Naive B cell (primary cell): ENCODE data around the gene TMEM202. TPM values are rescaled to one million over a fixed set of nuclear protein-coding genes. Genes with fewer than 3 reads are reported as not detected.

Experiments used
- ATAC-seq, 2 donors: fragments of 150-1000 bp; cut with Tn5 transposase; 2 replicates each; pipeline ENCODE4 v1.10.0; 2021; ENCODE audit warnings: low read depth in 2 of 2, mild to moderate bottlenecking in 2 of 2, moderate library complexity in 2 of 2
- DNase-seq: peaks from one replicate; pipeline ENCODE4 v3.0.0; 2022
- H3K27ac Mint-ChIP-seq, 6 donors: one replicate each; pipeline ENCODE4 v1.8.0; 2020 to 2022; ENCODE audit warnings: mild to moderate bottlenecking in 6 of 6, mixed read lengths in 6 of 6, moderate library complexity in 5 of 6, inconsistent platforms in 2 of 6
- H3K27me3 Mint-ChIP-seq, 3 donors: one replicate each; pipeline ENCODE4 v1.8.0; 2021 to 2022; ENCODE audit warnings: mixed read lengths in 3 of 3, mild to moderate bottlenecking in 1 of 3
- H3K36me3 Mint-ChIP-seq, 2 donors: one replicate each; pipeline ENCODE4 v1.8.0; 2020 to 2022; ENCODE audit warnings: mixed read lengths in 2 of 2, inconsistent platforms in 1 of 2, mild to moderate bottlenecking in 1 of 2
- H3K4me1 Mint-ChIP-seq, 3 donors: one replicate each; pipeline ENCODE4 v1.8.0; 2020 to 2022; ENCODE audit warnings: mixed read lengths in 3 of 3, inconsistent platforms in 1 of 3, mild to moderate bottlenecking in 1 of 3, moderate library complexity in 1 of 3
- H3K4me3 Mint-ChIP-seq, 8 donors: one replicate each; pipeline ENCODE4 v1.8.0; 2020 to 2022; ENCODE audit warnings: mild to moderate bottlenecking in 8 of 8, mixed read lengths in 8 of 8, moderate library complexity in 8 of 8, inconsistent platforms in 2 of 8
- H3K9me3 Mint-ChIP-seq, 7 donors: one replicate each; pipeline ENCODE4 v1.8.0; 2020 to 2022; ENCODE audit warnings: mixed read lengths in 7 of 7, mild to moderate bottlenecking in 5 of 7, inconsistent platforms in 2 of 7, moderate library complexity in 1 of 7
- polyA plus RNA-seq, 6 donors: library from polyadenylated mRNA; unstranded; fragments of 300-500 nt; fragmentation: Illumina TruSeq; gene quantifications; one replicate each; pipeline ENCODE4 v1.2.3, GENCODE V29; 2021; ENCODE audit warnings: low read depth in 6 of 6

TMEM202 gene
- not detected for polyA plus RNA-seq

- Mint-ChIP-seq H3K27ac (peak within 1 kb of the TSS in 2 of 6 donors; percentile 43 to 46), H3K36me3 (no peaks in the 10 kb centered on the region), H3K4me3 (no peak within 1 kb of the TSS), H3K27me3 (peaks cover 22 to 36% (median 24%) of the 10 kb centered on the region in 3 donors), H3K4me1 (no peaks in the 10 kb centered on the region), H3K9me3 (peaks cover 0 to 3% (median 0%) of the 10 kb centered on the region in 7 donors)
- ATAC-seq: no peak
- no peak for DNase-seq
These were observed at the start of gene TMEM202 for GRCh38 chr15:72397796-72398588. Gene TMEM202 (plus strand): TSS chr15:72398305. CDS start chr15:72398327, 22 bp downstream.

- Mint-ChIP-seq H3K27ac (peak overlapping the region in 3 of 6 donors; percentile 56 to 66 (median 61)), H3K36me3 (peaks cover 16 to 28% of the 10 kb centered on the region in 2 donors), H3K4me1 (peaks cover 6 to 10% (median 8%) of the 10 kb centered on the region in 3 donors), H3K4me3 (no peak overlapping the region), H3K9me3 (no peaks in the 10 kb centered on the region), H3K27me3 (no peaks in the 10 kb centered on the region)
- no peak for DNase-seq
- ATAC-seq: no peak
These were observed 44.8 kb upstream of the TMEM202 start for GRCh38 chr15:72353266-72353665.

GRCh38 chr15:72354496-72354895, 43.6 kb upstream of the TMEM202 start:
- ATAC-seq (no peak), DNase-seq (no peak)
- Mint-ChIP-seq H3K9me3 (no peaks in the 10 kb centered on the region), H3K27me3 (no peaks in the 10 kb centered on the region), H3K27ac (no peak overlapping the region), H3K36me3 (peaks cover 4 to 17% of the 10 kb centered on the region in 2 donors), H3K4me3 (no peak overlapping the region), H3K4me1 (peaks cover 4 to 19% (median 6%) of the 10 kb centered on the region in 3 donors)

- ATAC-seq: no peak
These were observed 40.0 kb upstream of the TMEM202 start for GRCh38 chr15:72358121-72358520.

GRCh38 chr15:72358650-72359171, 39.4 kb upstream of the TMEM202 start:
- ATAC-seq: no peak
- Mint-ChIP-seq H3K4me3 (no peak overlapping the region), H3K36me3 (peaks cover 0 to 5% of the 10 kb centered on the region in 2 donors)

More at GRCh38 chr15:72358121-72358520, 40.0 kb upstream of the TMEM202 start:
- no peak for DNase-seq
- no peaks in the 10 kb centered on the region for H3K9me3 Mint-ChIP-seq
- peaks cover 0 to 11% of the 10 kb centered on the region in 2 donors for H3K36me3 Mint-ChIP-seq
- H3K27ac Mint-ChIP-seq: no peak overlapping the region
- H3K4me1 Mint-ChIP-seq: peaks cover 4 to 19% (median 6%) of the 10 kb centered on the region in 3 donors
- no peaks in the 10 kb centered on the region for H3K27me3 Mint-ChIP-seq
- H3K4me3 Mint-ChIP-seq: no peak overlapping the region

GRCh38 chr15:72361176-72361575, 36.9 kb upstream of the TMEM202 start:
- no peak overlapping the region for H3K27ac Mint-ChIP-seq
- peaks cover 8 to 11% of the 10 kb centered on the region in 2 donors for H3K36me3 Mint-ChIP-seq
- no peak overlapping the region for H3K4me3 Mint-ChIP-seq
- H3K27me3 Mint-ChIP-seq: no peaks in the 10 kb centered on the region
- H3K4me1 Mint-ChIP-seq: peaks cover 13 to 28% (median 16%) of the 10 kb centered on the region in 3 donors
- no peaks in the 10 kb centered on the region for H3K9me3 Mint-ChIP-seq
- no peak for ATAC-seq
- no peak for DNase-seq

More at GRCh38 chr15:72358650-72359171, 39.4 kb upstream of the TMEM202 start:
- Mint-ChIP-seq H3K4me1 (peaks cover 4 to 19% (median 6%) of the 10 kb centered on the region in 3 donors), H3K9me3 (no peaks in the 10 kb centered on the region), H3K27ac (peak overlapping the region in 3 of 6 donors; percentile 6 to 27 (median 24)), H3K27me3 (no peaks in the 10 kb centered on the region)
- no peak for DNase-seq

GRCh38 chr15:72365844-72366243, 32.3 kb upstream of the TMEM202 start:
- ATAC-seq (peak; percentile 52 to 61), DNase-seq (no peak)
- no peaks in the 10 kb centered on the region for H3K27me3 Mint-ChIP-seq
- peaks cover 42 to 56% (median 53%) of the 10 kb centered on the region in 3 donors for H3K4me1 Mint-ChIP-seq
- H3K36me3 Mint-ChIP-seq: peaks cover 8 to 26% of the 10 kb centered on the region in 2 donors
- peak overlapping the region in 4 of 6 donors; percentile 5 to 83 (median 36) for H3K27ac Mint-ChIP-seq
- peaks cover 0 to 8% (median 0%) of the 10 kb centered on the region in 7 donors for H3K9me3 Mint-ChIP-seq
- peak overlapping the region in 5 of 8 donors; percentile 0 to 82 (median 30) for H3K4me3 Mint-ChIP-seq

- H3K27ac Mint-ChIP-seq: peak overlapping the region; percentile 52 to 85 (median 68)
- peak in 1 of 2 donors; percentile 33 for ATAC-seq
- H3K9me3 Mint-ChIP-seq: peaks cover 0 to 8% (median 0%) of the 10 kb centered on the region in 7 donors
- H3K4me1 Mint-ChIP-seq: peaks cover 50 to 81% (median 74%) of the 10 kb centered on the region in 3 donors
- H3K36me3 Mint-ChIP-seq: peaks cover 10 to 26% of the 10 kb centered on the region in 2 donors
- peak overlapping the region; percentile 18 to 84 (median 63) for H3K4me3 Mint-ChIP-seq
- H3K27me3 Mint-ChIP-seq: no peaks in the 10 kb centered on the region
- DNase-seq: no peak
These were observed 29.8 kb upstream of the TMEM202 start for GRCh38 chr15:72368325-72368724.

GRCh38 chr15:72368899-72369298, 29.2 kb upstream of the TMEM202 start:
- DNase-seq (no peak), ATAC-seq (peak in 1 of 2 donors; percentile 15)
- Mint-ChIP-seq H3K4me1 (peaks cover 51 to 86% (median 80%) of the 10 kb centered on the region in 3 donors), H3K36me3 (peaks cover 10 to 26% of the 10 kb centered on the region in 2 donors), H3K27ac (peak overlapping the region in 5 of 6 donors; percentile 60 to 86 (median 75)), H3K4me3 (peak overlapping the region; percentile 18 to 84 (median 63)), H3K27me3 (no peaks in the 10 kb centered on the region), H3K9me3 (peaks cover 0 to 8% (median 0%) of the 10 kb centered on the region in 7 donors)

GRCh38 chr15:72369964-72370363, 28.1 kb upstream of the TMEM202 start:
- ATAC-seq (no peak), DNase-seq (no peak)
- Mint-ChIP-seq H3K9me3 (peaks cover 0 to 8% (median 0%) of the 10 kb centered on the region in 7 donors), H3K36me3 (peaks cover 10 to 26% of the 10 kb centered on the region in 2 donors), H3K27ac (peak overlapping the region in 4 of 6 donors; percentile 59 to 78 (median 68)), H3K27me3 (no peaks in the 10 kb centered on the region), H3K4me3 (no peak overlapping the region), H3K4me1 (peaks cover 61 to 97% (median 91%) of the 10 kb centered on the region in 3 donors)

- Mint-ChIP-seq H3K36me3 (peaks cover 4 to 7% of the 10 kb centered on the region in 2 donors), H3K27ac (peak overlapping the region in 4 of 6 donors; percentile 54 to 91 (median 80)), H3K4me3 (peak overlapping the region; percentile 30 to 100 (median 82))
These were observed 25.7 kb upstream of the TMEM202 start for GRCh38 chr15:72372361-72372760.

GRCh38 chr15:72375501-72375845, 22.6 kb upstream of the TMEM202 start:
- DNase-seq (no peak), ATAC-seq (peak; percentile 49 to 55)
- Mint-ChIP-seq H3K9me3 (no peaks in the 10 kb centered on the region), H3K36me3 (peaks cover 0 to 4% of the 10 kb centered on the region in 2 donors), H3K27ac (peak overlapping the region; percentile 98 to 99 (median 99)), H3K4me1 (peaks cover 36 to 69% (median 64%) of the 10 kb centered on the region in 3 donors), H3K4me3 (peak overlapping the region; percentile 92 to 100 (median 97)), H3K27me3 (no peaks in the 10 kb centered on the region)

More at GRCh38 chr15:72372361-72372760, 25.7 kb upstream of the TMEM202 start:
- DNase-seq: peak; percentile 29
- peaks cover 0 to 5% (median 0%) of the 10 kb centered on the region in 7 donors for H3K9me3 Mint-ChIP-seq
- H3K4me1 Mint-ChIP-seq: peaks cover 59 to 95% (median 90%) of the 10 kb centered on the region in 3 donors
- ATAC-seq: peak in 1 of 2 donors; percentile 22
- no peaks in the 10 kb centered on the region for H3K27me3 Mint-ChIP-seq

GRCh38 chr15:72375846-72376581, 22.1 kb upstream of the TMEM202 start, which contains the start of gene HEXA:
Gene HEXA (minus strand): TSS chr15:72376014. CDS start chr15:72375972, 42 bp downstream.
- DNase-seq: peak; percentile 98
- peaks cover 0 to under 1% of the 10 kb centered on the region in 2 donors for H3K36me3 Mint-ChIP-seq
- ATAC-seq: peak; percentile 83 to 84
- H3K4me1 Mint-ChIP-seq: peaks cover 38 to 70% (median 62%) of the 10 kb centered on the region in 3 donors
- H3K4me3 Mint-ChIP-seq: peak within 1 kb of the TSS; percentile 92 to 100 (median 97)
- H3K27me3 Mint-ChIP-seq: peaks cover 0 to under 1% (median 0%) of the 10 kb centered on the region in 3 donors
- no peaks in the 10 kb centered on the region for H3K9me3 Mint-ChIP-seq
- H3K27ac Mint-ChIP-seq: peak within 1 kb of the TSS; percentile 98 to 99 (median 99)
